GM18907 (cell line): ENCODE results near the gene KL.

ENCODE experiments used
- ATAC-seq: cut with Tn5 transposase; IDR thresholded peaks from one replicate; pipeline ENCODE4 v1.9.1; 2021; ENCODE audit warnings: mild to moderate bottlenecking, moderate library complexity; ENCODE audit not compliant: unreplicated experiment

KL gene

DNA sequence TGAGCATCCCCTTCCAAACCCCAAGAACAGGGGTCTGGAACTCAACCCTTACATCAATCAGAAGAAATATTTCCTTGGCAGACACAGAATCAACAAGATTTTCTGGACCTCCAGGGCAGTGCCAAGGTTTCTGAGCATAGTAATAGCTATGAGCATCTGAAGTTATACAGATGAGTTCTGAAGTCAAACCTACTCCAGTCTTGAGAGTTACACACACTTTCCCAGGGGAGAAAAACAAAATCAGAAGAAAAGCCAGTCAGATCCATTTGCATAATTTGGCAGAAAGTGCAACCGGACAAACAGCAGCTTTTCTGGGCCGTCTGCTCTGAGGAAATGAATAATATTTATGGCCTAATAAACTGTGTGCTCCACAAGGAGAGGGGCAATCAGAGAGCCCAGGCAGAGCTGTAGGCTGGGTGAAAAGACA is 93.1 kb downstream of the KL start:
- ATAC-seq, result no peak

DNA sequence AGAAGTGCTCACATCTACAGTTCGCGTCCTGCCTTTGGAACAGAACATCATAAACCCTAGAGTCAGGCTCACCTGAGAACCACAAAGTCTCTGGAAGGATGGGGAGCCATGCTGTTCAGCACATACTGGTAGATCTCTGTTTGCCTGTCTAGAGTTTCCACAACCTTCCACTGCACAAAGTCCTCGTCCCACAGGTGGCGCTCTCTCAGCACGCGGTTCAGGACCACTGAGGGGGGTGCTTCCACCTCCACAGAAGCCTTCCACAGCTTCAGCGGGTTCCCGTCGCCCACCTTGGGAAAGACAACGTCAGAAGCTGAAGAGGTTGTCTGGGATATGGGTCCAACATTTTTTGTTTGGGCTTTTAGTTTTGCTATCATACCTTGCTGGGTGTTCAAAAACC is 93.6 kb downstream of the KL start:
- no peak for ATAC-seq

DNA sequence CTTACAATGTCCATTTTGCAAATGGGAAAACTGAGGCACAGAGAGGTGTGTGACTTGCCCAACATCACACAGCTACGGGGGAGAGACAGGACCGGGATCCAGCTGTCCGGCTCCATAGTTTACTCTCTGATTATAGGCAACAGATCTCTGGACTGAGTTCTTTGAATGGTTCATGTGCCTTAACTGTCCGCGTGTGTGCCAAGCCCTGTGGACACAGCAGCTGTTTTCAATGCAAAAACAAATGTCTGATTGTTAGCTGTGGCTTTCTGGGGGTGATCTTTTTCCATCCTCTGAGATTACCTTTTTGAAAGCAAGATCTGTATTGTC is 94.1 kb downstream of the KL start:
- no peak for ATAC-seq

DNA sequence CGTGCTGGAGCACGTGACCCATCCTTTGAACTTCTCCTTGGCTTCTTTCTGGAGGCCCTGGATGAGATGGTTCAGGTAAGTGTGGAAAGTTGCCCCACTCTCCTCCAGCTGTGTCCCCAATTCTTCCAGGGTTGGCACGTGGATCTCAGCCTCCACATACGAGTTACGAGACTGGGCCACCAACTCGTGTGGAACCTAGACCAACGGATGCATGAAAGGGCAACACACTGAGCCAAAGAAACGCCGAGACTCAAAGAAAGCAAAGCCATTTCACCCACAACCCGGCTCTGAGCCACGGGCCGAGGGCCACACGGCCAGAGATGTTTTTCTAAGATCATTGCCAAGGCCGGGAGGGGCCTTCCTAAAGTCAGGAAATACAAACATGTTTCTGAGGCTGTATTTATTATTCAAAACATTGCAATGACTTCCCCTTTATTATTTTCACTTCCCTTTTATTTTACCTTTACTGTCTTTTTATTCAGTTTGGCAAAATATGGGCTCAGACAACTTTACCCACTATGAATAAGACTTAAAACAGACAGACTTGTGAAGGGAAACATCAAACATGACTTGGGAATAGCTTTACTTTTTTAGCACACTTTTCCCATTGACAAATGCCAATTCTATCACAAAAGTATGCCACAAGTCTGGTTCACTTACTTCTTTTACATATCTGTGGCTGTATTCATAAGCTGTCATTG is 94.6 kb downstream of the KL start:
- no peak for ATAC-seq

DNA sequence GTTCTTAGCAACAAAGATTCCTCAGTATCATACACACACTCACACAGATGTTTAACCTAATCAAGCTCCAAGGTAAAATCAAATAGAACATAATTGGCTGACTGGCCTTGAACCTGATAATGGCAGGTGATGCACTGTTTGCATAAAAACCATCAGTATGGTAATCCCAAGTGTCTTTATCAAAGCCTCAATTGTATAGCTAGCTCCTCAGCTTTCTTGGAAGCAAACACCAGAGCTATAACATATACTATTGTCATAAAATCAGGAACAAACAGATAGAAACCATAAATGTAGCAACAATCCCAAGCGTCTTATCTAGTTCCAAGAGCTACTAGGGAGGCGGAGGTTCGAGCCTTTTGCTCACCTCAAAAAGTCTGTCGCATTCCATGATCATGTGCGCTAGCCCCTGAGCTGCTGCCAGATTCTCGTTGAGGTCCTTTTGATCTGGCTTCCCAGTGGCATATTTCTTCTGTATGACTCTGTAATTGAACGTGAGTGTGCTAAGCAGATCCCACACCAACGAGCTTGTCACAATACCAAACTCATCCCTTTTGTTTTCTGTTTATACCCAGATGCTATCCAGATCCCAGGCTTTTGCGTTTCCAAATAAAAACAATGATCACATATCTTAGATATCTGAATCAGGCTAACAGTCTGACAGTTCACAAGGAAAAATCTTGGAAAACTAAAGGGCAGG is 95.3 kb downstream of the KL start:
- no peak for ATAC-seq

DNA sequence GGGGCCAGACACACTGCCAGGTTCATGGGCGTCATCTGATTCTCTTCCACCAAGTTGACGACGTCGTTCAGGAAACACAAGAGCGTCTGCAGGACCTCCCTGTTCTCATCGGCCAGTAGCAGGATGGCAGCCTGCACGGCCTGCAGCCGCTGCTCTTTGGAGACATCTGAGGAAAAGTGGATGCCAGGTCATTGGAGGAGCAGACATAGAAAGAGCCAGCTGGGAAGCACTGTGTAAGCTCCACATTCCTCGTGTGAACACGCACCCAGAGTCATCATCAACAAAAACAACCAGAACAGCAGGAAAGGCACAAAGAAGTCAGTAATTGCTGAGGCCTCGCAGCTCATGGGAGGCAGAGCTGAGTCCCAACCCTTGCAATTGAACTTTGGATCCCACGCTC is 96.5 kb downstream of the KL start:
- no peak for ATAC-seq

DNA sequence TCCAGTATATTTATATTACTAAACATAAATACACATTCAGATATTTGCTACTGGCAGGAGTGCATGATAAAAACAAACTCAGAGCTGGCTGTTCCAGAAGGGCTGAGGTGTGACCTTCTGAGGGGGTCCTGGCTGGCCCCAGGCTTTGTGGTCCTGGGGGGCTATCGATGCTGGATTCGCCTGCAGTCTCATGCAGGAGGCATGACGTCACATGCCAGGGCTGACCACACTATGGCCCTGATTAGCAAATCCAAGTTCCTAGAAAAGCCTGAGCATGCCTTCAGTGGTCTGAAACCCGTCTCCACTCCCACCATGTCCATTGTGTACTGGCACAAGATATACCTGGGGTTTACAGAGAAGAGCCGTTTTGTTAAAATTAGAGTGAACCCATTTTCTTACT is 97.9 kb downstream of the KL start:
- ATAC-seq, result no peak

DNA sequence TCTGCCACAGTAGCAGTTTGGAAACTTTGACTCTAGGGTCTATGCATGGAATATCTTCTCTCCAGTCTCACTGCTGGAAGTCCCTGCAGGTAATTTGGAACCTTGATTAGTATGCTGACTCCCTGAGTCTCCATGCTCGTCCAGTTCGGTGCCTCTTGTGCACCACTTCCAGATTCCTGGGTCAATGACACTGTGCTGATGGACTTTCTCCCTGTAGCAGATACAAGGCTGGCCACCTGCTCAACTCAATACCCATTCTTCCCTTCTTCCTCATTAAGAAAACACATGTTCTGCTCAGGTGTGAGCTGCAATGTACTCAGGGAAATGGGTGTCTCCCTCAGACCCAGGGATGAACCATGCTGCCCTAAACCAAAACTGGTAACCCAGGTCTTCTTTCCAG is 99.1 kb downstream of the KL start:
- ATAC-seq, result no peak
